Trophoblast cell (in vitro differentiated cells and primary cell): ENCODE measurements around the gene JARID2.

ENCODE experiments used
- DNase-seq, 2 donors: peaks; one replicate each; pipeline ENCODE4 v3.0.0-alpha.2; 2016
- H2AFZ ChIP-seq: 2 replicates; pipeline ENCODE4 v1.6.1; 2013; ENCODE audit warnings: low read length, moderate library complexity, mild to moderate bottlenecking; ENCODE audit not compliant: insufficient read depth, poor library complexity
- H2AK5ac ChIP-seq: 2 replicates; pipeline ENCODE4 v1.6.1; 2013; ENCODE audit warnings: mild to moderate bottlenecking, low read length
- H2BK120ac ChIP-seq: 2 replicates; pipeline ENCODE4 v1.6.1; 2013; ENCODE audit warnings: low read length, mild to moderate bottlenecking, moderate library complexity; ENCODE audit not compliant: insufficient read depth, poor library complexity
- H2BK12ac ChIP-seq: 2 replicates; pipeline ENCODE4 v1.6.1; 2013; ENCODE audit warnings: mild to moderate bottlenecking, low read length, moderate library complexity
- H2BK5ac ChIP-seq: 2 replicates; pipeline ENCODE4 v1.6.1; 2013; ENCODE audit warnings: low read length, low read depth, moderate library complexity, mild to moderate bottlenecking; ENCODE audit not compliant: poor library complexity
- H3K14ac ChIP-seq: 2 replicates; pipeline ENCODE4 v1.6.1; 2013; ENCODE audit warnings: mild to moderate bottlenecking, low read length
- H3K18ac ChIP-seq: 2 replicates; pipeline ENCODE4 v1.6.1; 2013; ENCODE audit warnings: mild to moderate bottlenecking, low read length
- H3K23ac ChIP-seq: 2 replicates; pipeline ENCODE4 v1.6.1; 2013; ENCODE audit warnings: low read length
- H3K27ac ChIP-seq: 2 replicates; pipeline ENCODE4 v1.5.1; 2013; ENCODE audit warnings: low read depth, mild to moderate bottlenecking, inconsistent platforms, low read length, moderate library complexity
- H3K27me3 ChIP-seq: 2 replicates; pipeline ENCODE4 v1.6.1; 2013; ENCODE audit warnings: inconsistent platforms, mild to moderate bottlenecking, low read length, moderate library complexity; ENCODE audit not compliant: insufficient read depth
- H3K36me3 ChIP-seq, 2 experiments: 1 replicate in 1 of 2; 2 replicates in 1 of 2; pipeline ENCODE4 v1.6.1; 2013; ENCODE audit warnings: low read length in 2 of 2, mild to moderate bottlenecking in 2 of 2, moderate library complexity in 1 of 2; ENCODE audit not compliant: insufficient read depth in 2 of 2, control insufficient read depth in 1 of 2
- H3K4ac ChIP-seq: 2 replicates; pipeline ENCODE4 v1.6.1; 2013; ENCODE audit warnings: low read depth, mild to moderate bottlenecking, low read length, moderate library complexity
- H3K4me1 ChIP-seq, 2 experiments: 1 replicate in 1 of 2; 2 replicates in 1 of 2; pipeline ENCODE4 v1.6.1; 2013; ENCODE audit warnings: low read length in 2 of 2, mild to moderate bottlenecking in 2 of 2, moderate library complexity in 1 of 2; ENCODE audit not compliant: insufficient read depth in 2 of 2, control insufficient read depth in 1 of 2
- H3K4me2 ChIP-seq: 2 replicates; pipeline ENCODE4 v1.6.1; 2013; ENCODE audit warnings: inconsistent platforms, mild to moderate bottlenecking, low read length, moderate library complexity
- H3K4me3 ChIP-seq: 2 replicates; pipeline ENCODE4 v1.5.1; 2013; ENCODE audit warnings: mild to moderate bottlenecking, low read depth, low read length, inconsistent platforms
- H3K79me1 ChIP-seq: one replicate; pipeline ENCODE4 v1.6.1; 2013; ENCODE audit warnings: low read length
- H3K79me2 ChIP-seq: 2 replicates; pipeline ENCODE4 v1.6.1; 2013; ENCODE audit warnings: low read length, mild to moderate bottlenecking; ENCODE audit not compliant: control insufficient read depth, insufficient read depth, poor library complexity
- H3K9ac ChIP-seq: 2 replicates; pipeline ENCODE4 v1.6.1; 2013; ENCODE audit warnings: mild to moderate bottlenecking, low read length
- H3K9me3 ChIP-seq: 2 replicates; pipeline ENCODE4 v1.6.1; 2013; ENCODE audit warnings: low read depth, mild to moderate bottlenecking, control low read depth, inconsistent platforms, low read length; ENCODE audit not compliant: insufficient read depth
- H4K12ac ChIP-seq: 2 replicates; pipeline ENCODE4 v1.6.1; 2013; ENCODE audit warnings: low read depth, mild to moderate bottlenecking, low read length, moderate library complexity
- H4K8ac ChIP-seq: 2 replicates; pipeline ENCODE4 v1.6.1; 2013; ENCODE audit warnings: low read depth, mild to moderate bottlenecking, low read length, moderate library complexity
- H4K91ac ChIP-seq: one replicate; pipeline ENCODE4 v1.6.1; 2013; ENCODE audit warnings: low read depth, mild to moderate bottlenecking, low read length, moderate library complexity
- WGBS: extraction: QIAGEN DNeasy Blood & Tissue Kit; methylation state at CpG from one replicate; pipeline ENCODE4 v1.1.7; 2013; ENCODE audit warnings: missing lambda C conversion rate; ENCODE audit not compliant: insufficient read length, insufficient coverage; ENCODE audit errors: extremely low coverage; 5-methylcytosine and 5-hydroxymethylcytosine counted together

Gene JARID2

DNA sequence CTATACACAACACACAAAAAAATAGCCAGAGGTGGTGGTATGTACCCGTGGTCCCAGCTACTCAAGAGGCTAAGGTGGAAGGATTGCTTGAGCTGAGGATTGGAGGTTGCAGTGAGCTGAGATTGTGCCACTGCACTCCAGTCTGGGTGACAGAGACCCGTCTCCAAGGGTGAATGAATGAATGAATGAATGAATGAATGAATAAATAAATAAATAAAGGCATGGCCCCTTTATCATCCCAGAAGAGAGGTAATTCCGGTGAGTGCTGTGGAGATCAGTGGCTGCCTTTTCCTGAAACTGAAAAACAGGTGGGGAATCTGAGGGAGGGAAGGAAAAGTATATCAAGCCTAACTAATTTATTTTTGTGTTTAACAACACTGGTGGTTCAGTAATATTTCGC, 90.0 kb downstream of the JARID2 start:
- no peaks in the 10 kb centered on the region for H3K79me1 ChIP-seq
- H3K4ac ChIP-seq = no peak overlapping the region
- DNase-seq = no peak
- no CpG with 5 or more reads among the region's 4 CpGs for WGBS
- H2AFZ ChIP-seq = no peak overlapping the region
- no peak overlapping the region for H2BK5ac ChIP-seq
- H3K23ac ChIP-seq = no peak overlapping the region
- no peak overlapping the region for H3K9ac ChIP-seq
- H2BK120ac ChIP-seq = no peak overlapping the region
- H2AK5ac ChIP-seq = no peak overlapping the region
- no peak overlapping the region for H3K27ac ChIP-seq
- no peak overlapping the region for H3K4me2 ChIP-seq
- H4K8ac ChIP-seq = no peak overlapping the region
- peaks cover 0 to 8% of the 10 kb centered on the region in 2 experiments for H3K4me1 ChIP-seq
- H4K91ac ChIP-seq = no peak overlapping the region
- H4K12ac ChIP-seq = no peak overlapping the region
- no peak overlapping the region for H3K18ac ChIP-seq
- H3K14ac ChIP-seq = no peak overlapping the region
- H3K27me3 ChIP-seq = no peaks in the 10 kb centered on the region
- peaks cover 2% of the 10 kb centered on the region for H3K79me2 ChIP-seq
- no peaks in the 10 kb centered on the region for H3K9me3 ChIP-seq
- H2BK12ac ChIP-seq = no peak overlapping the region
- H3K4me3 ChIP-seq = no peak overlapping the region
- no peaks in the 10 kb centered on the region for H3K36me3 ChIP-seq

DNA sequence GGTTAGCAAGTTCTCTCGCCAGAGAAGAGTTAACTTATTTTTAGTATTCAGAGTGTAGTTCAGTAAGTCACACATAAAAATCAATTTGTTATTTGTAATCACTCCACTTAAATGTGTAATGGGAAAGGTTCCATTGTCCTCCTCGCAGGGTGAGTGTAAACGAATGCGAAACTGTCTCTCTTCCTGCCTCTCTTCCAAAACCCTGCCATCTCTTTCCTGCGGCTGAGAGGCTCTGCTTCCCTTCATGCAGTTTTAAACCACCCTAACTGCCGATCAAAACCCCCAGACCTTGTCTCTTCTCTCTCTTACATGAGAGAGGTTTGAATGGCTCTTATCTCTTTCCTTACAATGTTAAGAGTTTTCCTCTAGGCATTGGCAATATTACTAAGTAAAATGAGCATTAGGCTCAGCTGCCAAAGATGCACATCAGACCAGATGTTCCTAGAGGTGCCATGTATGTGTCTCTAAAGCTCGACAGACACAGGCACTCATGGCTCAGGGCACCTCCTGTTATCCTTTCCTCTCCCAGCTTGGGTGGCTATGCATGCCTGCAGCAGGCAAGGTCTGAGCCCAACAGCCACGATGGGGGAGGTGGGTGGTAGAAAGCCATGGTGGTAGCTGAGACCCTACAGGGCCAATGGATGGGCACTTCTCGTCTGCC, 91.2 kb downstream of the JARID2 start:
- H2AK5ac ChIP-seq = no peak overlapping the region
- no CpG with 5 or more reads among the region's 9 CpGs for WGBS

DNA sequence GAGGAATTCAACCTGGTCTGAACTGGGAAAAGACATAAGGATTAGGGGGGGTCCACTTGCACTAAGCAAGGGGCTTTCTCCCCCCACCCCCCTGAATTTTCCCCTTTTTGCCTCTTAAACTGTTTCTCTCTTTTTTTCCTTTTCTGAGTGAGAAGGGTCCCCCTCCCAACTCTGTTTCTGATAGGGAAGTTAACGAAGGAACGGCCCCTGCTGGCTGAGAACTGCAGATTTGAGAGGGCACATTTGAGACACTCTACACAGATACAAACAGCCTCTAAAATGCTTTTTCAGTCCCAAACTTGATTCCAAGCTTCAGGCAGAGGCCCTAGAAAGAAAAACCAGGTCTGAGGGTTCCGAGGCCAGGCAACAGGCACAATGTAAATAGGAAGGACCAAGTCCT, 91.7 kb downstream of the JARID2 start:
- no peak overlapping the region for H3K18ac ChIP-seq
- peaks cover 2% of the 10 kb centered on the region for H3K79me1 ChIP-seq
- H3K36me3 ChIP-seq = peaks cover 0 to 1% of the 10 kb centered on the region in 2 experiments
- no peak overlapping the region for H3K27ac ChIP-seq
- H3K4ac ChIP-seq = no peak overlapping the region
- no peak overlapping the region for H3K4me3 ChIP-seq
- H3K4me1 ChIP-seq = peaks cover 3 to 12% of the 10 kb centered on the region in 2 experiments
- WGBS = no CpG with 5 or more reads among the region's 3 CpGs
- no peak overlapping the region for H3K4me2 ChIP-seq
- no peak overlapping the region for H4K12ac ChIP-seq
- peaks cover 5% of the 10 kb centered on the region for H3K79me2 ChIP-seq
- peak overlapping the region; percentile 30 for H2AFZ ChIP-seq
- no peak overlapping the region for H2BK12ac ChIP-seq
- no peak overlapping the region for H3K14ac ChIP-seq
- no peaks in the 10 kb centered on the region for H3K27me3 ChIP-seq
- H3K9me3 ChIP-seq = no peaks in the 10 kb centered on the region
- no peak for DNase-seq
- no peak overlapping the region for H4K8ac ChIP-seq
- H2BK120ac ChIP-seq = no peak overlapping the region
- H4K91ac ChIP-seq = no peak overlapping the region
- H3K23ac ChIP-seq = no peak overlapping the region
- peak overlapping the region; percentile 65 for H3K9ac ChIP-seq
- no peak overlapping the region for H2AK5ac ChIP-seq
- H2BK5ac ChIP-seq = no peak overlapping the region

More for the DNA sequence above, 91.2 kb downstream of the JARID2 start:
- H3K79me2 ChIP-seq = peaks cover 3% of the 10 kb centered on the region
- DNase-seq = no peak
- H3K23ac ChIP-seq = no peak overlapping the region
- no peak overlapping the region for H3K4me3 ChIP-seq
- H4K12ac ChIP-seq = no peak overlapping the region
- H3K4me1 ChIP-seq = peaks cover under 1 to 9% of the 10 kb centered on the region in 2 experiments
- no peak overlapping the region for H2BK12ac ChIP-seq
- H3K4ac ChIP-seq = no peak overlapping the region
- no peak overlapping the region for H3K9ac ChIP-seq
- no peak overlapping the region for H3K4me2 ChIP-seq
- H3K79me1 ChIP-seq = no peaks in the 10 kb centered on the region
- no peak overlapping the region for H2BK120ac ChIP-seq
- H3K36me3 ChIP-seq = no peaks in the 10 kb centered on the region
- H4K8ac ChIP-seq = no peak overlapping the region
- no peak overlapping the region for H2BK5ac ChIP-seq
- peak overlapping the region; percentile 30 for H2AFZ ChIP-seq
- H4K91ac ChIP-seq = no peak overlapping the region
- no peak overlapping the region for H3K27ac ChIP-seq
- no peaks in the 10 kb centered on the region for H3K27me3 ChIP-seq
- H3K14ac ChIP-seq = no peak overlapping the region
- no peaks in the 10 kb centered on the region for H3K9me3 ChIP-seq
- no peak overlapping the region for H3K18ac ChIP-seq

DNA sequence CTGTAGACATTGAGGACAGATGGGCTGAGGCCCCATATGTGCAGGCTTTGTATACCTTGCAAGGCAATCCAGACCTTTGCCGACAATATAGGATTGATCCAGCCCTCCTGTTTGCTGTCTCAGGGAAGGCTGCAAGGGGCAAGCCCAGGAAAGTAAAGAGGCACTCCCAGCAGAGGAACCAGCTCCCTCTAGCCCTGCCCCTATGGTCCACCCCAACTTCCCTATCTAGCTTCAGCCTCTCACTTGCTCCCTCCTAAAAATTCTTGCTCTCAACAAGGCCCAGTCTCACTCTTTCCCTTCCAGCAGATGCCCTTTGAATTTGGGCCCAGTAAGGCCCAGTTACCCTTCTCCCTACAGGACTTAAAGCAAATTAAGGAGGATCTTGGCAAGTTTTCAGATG, 92.6 kb downstream of the JARID2 start:
- H2AFZ ChIP-seq = no peak overlapping the region
- no CpG with 5 or more reads among the region's 1 CpG for WGBS
- no peaks in the 10 kb centered on the region for H3K9me3 ChIP-seq
- H3K18ac ChIP-seq = no peak overlapping the region
- peaks cover 5% of the 10 kb centered on the region for H3K79me2 ChIP-seq
- H3K27me3 ChIP-seq = no peaks in the 10 kb centered on the region
- H2BK120ac ChIP-seq = no peak overlapping the region
- H3K4me3 ChIP-seq = no peak overlapping the region
- H3K4me2 ChIP-seq = no peak overlapping the region
- H3K14ac ChIP-seq = no peak overlapping the region
- peaks cover 2% of the 10 kb centered on the region for H3K79me1 ChIP-seq
- H2AK5ac ChIP-seq = no peak overlapping the region
- H2BK12ac ChIP-seq = no peak overlapping the region
- H3K4me1 ChIP-seq = peaks cover 3 to 15% of the 10 kb centered on the region in 2 experiments
- no peak overlapping the region for H3K9ac ChIP-seq
- no peak for DNase-seq
- no peak overlapping the region for H3K23ac ChIP-seq
- no peak overlapping the region for H4K91ac ChIP-seq
- H4K12ac ChIP-seq = no peak overlapping the region
- peaks cover 0 to 1% of the 10 kb centered on the region in 2 experiments for H3K36me3 ChIP-seq
- H3K27ac ChIP-seq = no peak overlapping the region
- H2BK5ac ChIP-seq = no peak overlapping the region
- H4K8ac ChIP-seq = no peak overlapping the region
- H3K4ac ChIP-seq = no peak overlapping the region
